ENCODE results near the gene TACR1. TPM values are rescaled to one million over a fixed set of nuclear protein-coding genes. Genes with fewer than 3 reads are reported as not detected.

Gene TACR1
- total RNA-seq, 3 donors from 2014 or later = 1.3 to 5.9 (median 2.4) TPM

DNA sequence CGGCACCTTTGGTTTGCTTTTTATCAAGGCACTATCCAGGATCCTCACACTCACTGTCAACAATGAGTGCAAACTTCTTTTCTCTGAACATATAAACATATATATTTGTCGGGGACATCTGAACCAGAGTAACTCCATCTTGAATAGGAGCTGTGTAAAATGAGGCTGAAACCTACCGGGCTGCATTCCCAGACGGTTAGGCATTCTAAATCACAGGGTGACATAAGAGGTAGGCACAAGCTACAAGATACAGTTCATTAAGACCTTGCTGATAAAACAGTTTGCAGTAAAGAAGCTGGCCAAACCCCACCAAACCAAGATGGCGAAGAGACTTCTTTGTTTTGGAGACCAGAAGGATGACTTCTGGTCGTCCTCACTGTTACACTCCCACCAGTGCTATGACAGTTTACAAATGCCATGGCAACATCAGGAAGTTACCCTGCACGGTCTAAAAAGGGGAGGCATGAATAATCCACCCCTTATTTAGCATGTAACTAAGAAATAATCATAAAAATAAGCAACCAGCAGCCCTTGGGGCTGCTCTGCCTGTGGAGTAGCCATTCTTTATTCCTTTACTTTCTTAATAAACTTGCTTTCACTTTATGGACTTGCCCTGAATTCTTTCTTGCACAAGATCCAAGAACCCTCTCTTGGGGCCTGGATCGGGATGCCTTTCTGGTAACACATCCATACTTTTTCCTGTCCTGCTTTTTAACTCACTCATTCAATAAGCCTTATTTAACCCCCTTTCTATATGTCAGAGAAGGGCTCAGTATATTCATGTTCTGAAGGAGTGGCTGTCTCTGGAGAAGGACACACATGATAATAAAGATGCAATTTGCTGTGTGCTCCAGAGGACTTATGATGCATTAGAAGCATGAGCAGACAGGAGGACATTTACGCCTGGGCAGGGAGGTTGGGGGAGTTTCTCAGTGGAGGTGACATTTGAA, 65.4 kb downstream of the TACR1 start:
- H3K4me1 ChIP-seq = no peaks in the 10 kb centered on the region
- no peaks in the 10 kb centered on the region for H3K36me3 ChIP-seq
- no peaks in the 10 kb centered on the region for H3K9me3 ChIP-seq
- no peak overlapping the region for H3K27ac ChIP-seq
- H3K4me3 ChIP-seq = no peak overlapping the region
- TF ChIP-seq POLR2AphosphoS5 (IDR thresholded peaks at IDR 0.05) (no peak), POLR2A (IDR thresholded peaks at IDR 0.05) (no peak)
- TF ChIP-seq, protein P1, sequence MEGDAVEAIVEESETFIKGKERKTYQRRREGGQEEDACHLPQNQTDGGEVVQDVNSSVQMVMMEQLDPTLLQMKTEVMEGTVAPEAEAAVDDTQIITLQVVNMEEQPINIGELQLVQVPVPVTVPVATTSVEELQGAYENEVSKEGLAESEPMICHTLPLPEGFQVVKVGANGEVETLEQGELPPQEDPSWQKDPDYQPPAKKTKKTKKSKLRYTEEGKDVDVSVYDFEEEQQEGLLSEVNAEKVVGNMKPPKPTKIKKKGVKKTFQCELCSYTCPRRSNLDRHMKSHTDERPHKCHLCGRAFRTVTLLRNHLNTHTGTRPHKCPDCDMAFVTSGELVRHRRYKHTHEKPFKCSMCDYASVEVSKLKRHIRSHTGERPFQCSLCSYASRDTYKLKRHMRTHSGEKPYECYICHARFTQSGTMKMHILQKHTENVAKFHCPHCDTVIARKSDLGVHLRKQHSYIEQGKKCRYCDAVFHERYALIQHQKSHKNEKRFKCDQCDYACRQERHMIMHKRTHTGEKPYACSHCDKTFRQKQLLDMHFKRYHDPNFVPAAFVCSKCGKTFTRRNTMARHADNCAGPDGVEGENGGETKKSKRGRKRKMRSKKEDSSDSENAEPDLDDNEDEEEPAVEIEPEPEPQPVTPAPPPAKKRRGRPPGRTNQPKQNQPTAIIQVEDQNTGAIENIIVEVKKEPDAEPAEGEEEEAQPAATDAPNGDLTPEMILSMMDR (IDR thresholded peaks at IDR 0.05) = no peak
- no peak for DNase-seq (ENCODE audit: low spot score in 2 of 2)
- H3K27me3 ChIP-seq = no peaks in the 10 kb centered on the region
- intact Hi-C loops (cut with DNase I; ENCODE audit: low total_unique reads) = no loop called here

DNA sequence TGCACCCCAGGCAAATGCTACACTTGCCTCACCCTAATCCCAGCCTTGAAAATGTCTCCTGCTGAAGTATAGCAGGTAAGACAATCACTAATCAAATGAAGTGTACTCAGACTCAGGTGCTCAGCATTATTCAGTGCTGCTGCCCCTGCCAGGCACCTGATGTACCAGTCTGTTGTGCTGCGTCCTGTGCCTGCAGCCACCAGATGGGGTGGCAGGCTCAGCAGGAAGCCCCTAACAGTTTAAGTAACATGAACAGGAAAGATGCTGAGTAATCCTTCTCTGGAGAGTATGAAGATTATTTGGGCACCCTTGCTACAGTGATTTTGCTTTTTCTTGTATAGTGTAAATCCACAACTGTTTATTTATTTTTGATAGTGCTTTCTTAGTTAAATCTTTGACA, 69.1 kb downstream of the TACR1 start:
- Histone ChIP-seq H3K4me1 (no peaks in the 10 kb centered on the region), H3K27me3 (no peaks in the 10 kb centered on the region), H3K9me3 (peaks cover 0 to 8% of the 10 kb centered on the region in 2 donors), H3K36me3 (no peaks in the 10 kb centered on the region), H3K4me3 (no peak overlapping the region), H3K27ac (no peak overlapping the region)
- intact Hi-C loops (cut with DNase I; ENCODE audit: low total_unique reads) = no loop called here
- DNase-seq (ENCODE audit: low spot score in 2 of 2) = no peak
- TF ChIP-seq POLR2AphosphoS5 (IDR thresholded peaks at IDR 0.05) = no peak

DNA sequence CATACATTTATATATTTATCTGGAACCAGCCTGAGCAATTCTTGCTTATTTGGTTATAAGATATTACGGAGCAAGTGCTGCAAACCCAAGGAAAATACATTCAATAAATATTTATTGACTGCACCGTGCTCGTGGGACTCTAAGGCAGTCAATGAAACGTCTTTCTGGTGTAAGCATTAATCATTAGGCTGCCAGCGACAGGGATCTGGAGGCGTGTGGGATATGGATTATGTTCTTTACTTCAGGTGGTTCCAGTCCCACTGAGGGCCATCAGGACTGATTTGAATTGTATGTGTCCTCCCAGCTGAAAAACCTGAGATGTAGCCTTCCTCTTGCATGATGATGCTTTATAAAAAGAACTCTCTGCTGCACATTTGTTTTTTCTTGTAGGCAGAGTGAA, 75.4 kb downstream of the TACR1 start:
- intact Hi-C loops (cut with DNase I; ENCODE audit: low total_unique reads) = no loop called here
- no peaks in the 10 kb centered on the region for H3K27me3 ChIP-seq
- H3K36me3 ChIP-seq = no peaks in the 10 kb centered on the region
- no peak for TF ChIP-seq POLR2AphosphoS5 (IDR thresholded peaks at IDR 0.05)
- TF ChIP-seq POLR2A (IDR thresholded peaks at IDR 0.05) = no peak
- TF ChIP-seq, protein P1 (IDR thresholded peaks at IDR 0.05) = no peak
- DNase-seq (ENCODE audit: low spot score in 2 of 2) = no peak
- peaks cover 0 to 8% of the 10 kb centered on the region in 2 donors for H3K9me3 ChIP-seq
- no peaks in the 10 kb centered on the region for H3K4me1 ChIP-seq
- H3K4me3 ChIP-seq = no peak overlapping the region
- no peak overlapping the region for H3K27ac ChIP-seq

DNA sequence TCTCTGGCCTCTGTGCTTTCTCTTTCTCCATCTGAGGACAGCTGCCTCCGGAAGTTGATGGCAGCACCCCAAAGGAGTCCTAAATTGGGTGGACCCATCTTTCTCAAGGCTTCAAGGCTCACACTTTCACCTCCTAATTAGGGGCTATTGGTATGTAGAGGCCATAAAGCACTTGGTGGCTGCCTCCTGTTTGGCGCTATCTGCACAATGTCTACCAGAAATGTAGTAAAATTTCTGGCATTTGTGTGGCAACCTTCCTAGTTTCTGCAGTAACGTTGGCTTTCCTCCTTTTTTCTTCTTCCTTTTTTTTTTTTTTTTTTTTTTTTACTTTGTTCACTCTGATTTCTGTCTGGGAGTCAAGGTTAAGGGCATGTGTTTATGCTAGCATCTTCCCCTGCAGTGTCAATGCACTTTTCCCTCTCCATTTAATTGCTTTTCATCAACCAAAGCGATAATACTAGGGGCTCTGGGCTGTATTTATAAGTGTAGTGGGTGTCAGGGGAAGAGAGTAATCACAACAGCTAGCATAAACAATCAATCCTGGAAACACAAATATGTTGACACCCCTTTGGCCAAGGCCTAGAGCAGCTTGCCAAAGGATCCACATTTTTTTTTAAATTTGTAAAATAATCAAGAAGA, 86.0 kb downstream of the TACR1 start:
- Histone ChIP-seq H3K36me3 (no peaks in the 10 kb centered on the region), H3K9me3 (no peaks in the 10 kb centered on the region), H3K4me3 (no peak overlapping the region), H3K4me1 (no peaks in the 10 kb centered on the region), H3K27ac (no peak overlapping the region), H3K27me3 (no peaks in the 10 kb centered on the region)
- no peak for DNase-seq (ENCODE audit: low spot score in 2 of 2)
- no peak for TF ChIP-seq POLR2A (IDR thresholded peaks at IDR 0.05)
- TF ChIP-seq POLR2AphosphoS5 (IDR thresholded peaks at IDR 0.05) = no peak
- TF ChIP-seq, protein P1 (IDR thresholded peaks at IDR 0.05) = no peak
- intact Hi-C loops (cut with DNase I; ENCODE audit: low total_unique reads) = no loop called here

DNA sequence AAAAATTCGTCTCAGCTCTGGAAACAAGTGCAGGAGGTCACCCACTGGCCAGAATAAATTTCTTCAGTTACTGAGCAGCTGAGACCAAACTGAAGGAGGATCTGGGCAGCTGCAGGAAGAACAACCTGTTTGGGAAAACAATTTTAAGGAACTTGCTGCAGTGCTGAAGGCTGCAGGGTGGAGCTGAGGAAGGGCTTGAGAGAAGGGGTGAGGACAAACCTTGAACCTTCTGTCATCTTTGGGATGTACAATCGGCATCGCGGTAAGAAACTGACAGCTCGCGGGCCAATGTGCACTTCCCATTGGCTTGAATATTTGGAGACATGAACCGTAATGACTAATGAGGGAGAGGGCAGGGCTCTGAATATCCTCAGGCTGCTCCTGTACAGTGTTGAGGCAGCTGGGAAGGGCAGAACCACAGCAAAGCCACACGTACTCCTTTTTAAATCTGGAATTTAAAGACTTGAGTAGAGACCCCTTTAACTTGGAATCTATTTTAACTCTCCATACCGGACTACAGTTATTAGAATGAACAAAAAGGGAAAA, 90.3 kb downstream of the TACR1 start:
- DNase-seq (ENCODE audit: low spot score in 2 of 2) = no peak
- no peaks in the 10 kb centered on the region for H3K36me3 ChIP-seq
- no peak overlapping the region for H3K4me3 ChIP-seq
- no peaks in the 10 kb centered on the region for H3K9me3 ChIP-seq
- TF ChIP-seq, protein P1 (IDR thresholded peaks at IDR 0.05) = no peak
- TF ChIP-seq POLR2A (IDR thresholded peaks at IDR 0.05) = no peak
- TF ChIP-seq POLR2AphosphoS5 (IDR thresholded peaks at IDR 0.05) = no peak
- intact Hi-C loops (cut with DNase I; ENCODE audit: low total_unique reads) = no loop called here
- H3K27ac ChIP-seq = no peak overlapping the region
- H3K27me3 ChIP-seq = no peaks in the 10 kb centered on the region
- no peaks in the 10 kb centered on the region for H3K4me1 ChIP-seq

Measured in breast epithelium (tissue), 4 donors.